ENCODE measurements around the gene NSMF.

NSMF gene

DNA sequence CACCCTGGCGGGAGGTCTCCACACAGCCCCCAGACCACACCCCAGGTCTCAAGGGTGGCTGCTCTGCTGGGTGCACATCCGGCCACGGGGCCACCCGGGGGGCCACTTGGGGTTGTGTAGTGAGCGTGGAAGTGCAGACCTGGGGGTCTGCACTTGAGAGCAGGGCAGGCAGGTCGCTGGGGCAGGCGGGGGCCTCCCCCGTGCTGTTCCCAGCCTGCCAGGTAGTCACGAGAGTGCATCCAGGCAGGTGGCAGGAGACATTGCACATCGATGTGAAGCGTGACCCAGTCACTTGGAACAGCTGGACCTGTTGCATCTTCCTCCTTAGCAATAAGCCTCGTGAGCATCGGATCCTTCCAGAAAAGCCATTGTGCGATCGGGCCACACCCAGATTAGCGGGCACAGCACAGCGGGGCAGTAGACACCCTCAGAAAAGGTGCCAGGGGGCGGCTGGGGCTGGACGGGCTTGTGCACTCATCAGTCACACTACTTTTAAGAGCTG is 13.2 kb downstream of the NSMF start:
- DNase-seq (ENCODE audit: low read depth) = no peak

DNA sequence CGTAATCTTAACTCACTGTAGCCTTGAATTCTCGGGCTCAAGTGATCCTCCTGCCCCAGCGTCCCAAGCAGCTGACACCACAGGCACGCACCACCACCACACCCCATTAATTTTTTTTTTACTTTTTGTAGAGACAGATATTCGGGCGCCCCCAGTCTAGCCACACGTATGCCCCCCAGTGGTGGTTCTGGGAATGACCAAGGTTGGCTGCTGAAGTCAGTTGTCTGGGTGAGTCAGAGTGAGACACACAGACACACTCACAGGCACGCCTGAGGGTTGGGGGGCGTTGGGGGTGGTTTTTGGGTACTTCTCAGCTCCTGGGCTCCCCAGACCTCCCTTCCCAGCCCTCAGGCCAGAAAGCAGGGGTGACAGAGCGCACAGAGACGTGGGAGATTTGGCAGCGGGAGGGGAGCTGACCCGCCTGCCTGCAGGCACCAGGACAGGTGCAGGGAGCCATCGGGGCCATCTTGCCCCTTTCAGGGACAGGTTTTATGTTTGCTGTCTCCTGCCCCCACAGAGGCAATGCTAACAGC is 13.8 kb downstream of the NSMF start:
- peak; percentile 44 for DNase-seq (ENCODE audit: low read depth)

DNA sequence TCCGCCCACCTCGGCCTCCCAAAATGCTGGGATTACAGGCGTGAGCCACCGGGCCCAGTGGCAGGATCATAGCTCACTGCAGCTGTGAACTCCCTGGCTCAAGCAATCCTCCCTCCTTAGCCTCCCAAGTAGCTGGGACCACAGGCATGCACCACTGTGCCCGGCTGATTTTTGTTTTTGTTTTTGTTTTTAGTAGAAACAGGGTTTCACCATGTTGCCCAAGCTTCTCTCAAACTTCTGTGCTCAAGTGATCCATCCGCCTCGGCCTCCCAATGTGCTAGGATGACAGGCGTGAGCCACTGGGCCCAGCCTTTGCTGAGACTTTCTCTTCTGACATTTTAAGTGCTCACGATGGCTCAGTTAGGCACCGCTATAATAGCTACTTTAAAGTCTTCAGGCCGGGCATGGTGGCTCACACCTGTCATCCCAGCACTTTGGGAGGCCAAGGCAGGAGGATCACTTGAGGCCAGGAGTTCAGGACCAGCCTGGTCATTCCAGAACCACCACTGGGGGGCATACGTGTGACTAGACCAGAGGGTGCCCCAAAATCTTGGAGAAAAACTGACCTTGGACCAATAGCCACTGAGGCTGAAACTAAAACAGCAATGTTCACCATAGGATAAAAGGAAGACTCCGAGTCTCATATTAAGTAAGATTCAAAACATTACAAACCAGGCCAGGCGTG is 14.9 kb downstream of the NSMF start:
- DNase-seq (ENCODE audit: low read depth) = no peak

DNA sequence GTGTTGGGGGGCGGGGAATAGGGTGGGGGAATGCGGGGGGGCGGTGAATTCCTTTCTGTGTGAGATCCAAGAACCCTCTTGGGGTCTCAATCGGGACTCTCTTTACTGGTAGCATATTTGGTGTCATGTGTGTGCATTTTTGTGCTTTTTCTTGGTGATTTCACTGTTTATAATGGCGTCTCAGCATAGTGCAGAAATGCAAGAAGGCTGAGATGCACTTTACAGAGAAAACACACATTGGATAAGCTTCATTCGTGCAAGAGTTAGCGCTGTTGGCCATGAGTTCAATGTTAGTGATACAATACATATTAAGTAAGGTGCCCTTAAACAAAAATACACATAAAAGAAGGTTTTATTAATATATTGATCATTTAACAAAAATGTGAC is 17.2 kb downstream of the NSMF start:
- DNase-seq (ENCODE audit: low read depth) = no peak

DNA sequence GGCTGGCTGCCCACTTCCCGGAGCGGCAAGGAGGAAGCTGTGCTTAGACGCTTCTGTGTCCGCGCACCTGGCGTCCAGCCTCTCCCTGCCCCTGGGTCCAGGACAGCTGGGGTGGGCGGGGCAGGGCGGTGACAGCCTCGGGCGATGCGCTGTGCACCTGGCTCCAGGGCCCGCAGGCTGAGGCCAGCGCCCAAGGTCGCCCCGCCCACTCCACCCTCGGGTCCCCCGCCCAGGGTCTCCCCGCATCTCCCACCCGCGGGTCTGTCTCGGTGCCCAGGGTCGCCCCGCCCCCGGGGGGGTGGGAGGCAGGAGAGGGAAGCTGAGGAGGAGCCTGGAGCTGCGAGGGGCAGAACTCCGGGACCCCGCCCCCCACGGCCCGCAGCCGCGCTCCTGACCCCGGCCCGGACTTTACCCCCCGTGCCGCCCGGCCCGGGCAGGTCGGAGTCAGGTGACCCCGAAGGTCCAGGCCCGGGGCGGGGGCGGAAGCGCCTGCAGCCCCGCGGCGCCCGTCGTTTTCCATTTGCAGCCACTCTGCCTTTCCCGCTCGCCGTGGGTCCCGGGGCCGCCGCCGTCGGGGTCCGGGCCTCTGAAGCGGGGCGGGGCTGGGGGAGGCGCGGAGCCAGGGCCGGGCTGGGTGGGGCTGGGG is 17.7 kb downstream of the NSMF start, which contains the start of gene ENTPD8:
Gene ENTPD8, minus strand, starts transcription at position 69 of the 646 bp plus-strand sequence. CDS start 3,072 bp downstream, outside the sequence.
- DNase-seq (ENCODE audit: low read depth) = no peak

DNA sequence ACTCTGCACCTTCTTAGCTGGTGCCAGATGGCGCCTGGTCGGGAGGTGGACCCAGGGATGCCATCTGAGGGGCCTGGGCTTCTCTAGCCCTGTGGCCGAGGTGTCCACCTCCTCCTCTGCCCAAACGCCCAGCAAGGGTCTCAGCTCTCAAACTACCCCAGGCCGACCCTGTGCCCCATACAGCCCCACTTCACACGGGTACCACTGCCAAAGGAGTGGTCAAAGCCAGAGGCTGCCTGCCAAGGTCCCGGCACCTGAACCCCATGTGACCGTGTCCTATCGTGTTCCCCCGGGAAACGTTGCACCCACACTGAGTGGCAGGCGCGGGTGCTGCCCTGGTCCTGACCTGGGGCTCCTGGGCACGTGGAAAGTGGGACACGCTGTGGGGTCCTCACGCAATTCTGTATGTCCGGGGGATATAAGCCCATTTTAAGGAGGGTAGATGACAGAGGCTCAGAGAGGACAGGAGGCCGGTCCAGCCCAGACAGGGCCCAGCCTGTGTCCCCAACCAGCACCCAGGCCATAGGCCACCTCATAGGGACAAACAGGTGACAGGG is 19.9 kb downstream of the NSMF start:
- no peak for DNase-seq (ENCODE audit: low read depth)

DNA sequence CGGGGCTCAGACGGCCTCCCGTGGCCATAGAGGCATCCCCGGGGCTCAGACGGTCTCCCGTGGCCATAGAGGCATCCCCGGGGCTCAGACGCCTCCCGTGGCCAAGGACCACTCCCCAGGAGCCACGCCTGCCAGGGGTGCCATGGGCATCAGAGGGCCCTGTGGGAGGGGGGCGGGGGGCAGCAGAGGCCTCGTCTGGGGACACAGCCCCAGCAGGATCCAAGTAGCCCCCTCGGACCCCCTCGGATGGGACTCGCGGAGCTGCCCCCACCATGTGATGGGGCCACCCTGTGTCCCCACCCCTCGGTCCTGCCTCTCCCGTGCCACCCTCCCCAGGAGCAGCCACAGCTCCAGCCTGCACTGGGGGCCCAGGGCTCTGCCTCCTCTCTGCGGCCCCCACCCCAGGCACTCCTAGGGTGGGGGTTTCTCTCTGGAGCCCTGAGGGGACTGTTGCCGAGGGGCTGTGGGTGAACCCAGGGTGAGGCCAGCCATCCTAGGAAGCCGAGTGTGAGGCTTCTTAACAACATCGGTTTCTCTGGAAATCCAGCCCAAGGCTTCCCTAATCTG is 20.5 kb downstream of the NSMF start:
- no peak for DNase-seq (ENCODE audit: low read depth)

DNA sequence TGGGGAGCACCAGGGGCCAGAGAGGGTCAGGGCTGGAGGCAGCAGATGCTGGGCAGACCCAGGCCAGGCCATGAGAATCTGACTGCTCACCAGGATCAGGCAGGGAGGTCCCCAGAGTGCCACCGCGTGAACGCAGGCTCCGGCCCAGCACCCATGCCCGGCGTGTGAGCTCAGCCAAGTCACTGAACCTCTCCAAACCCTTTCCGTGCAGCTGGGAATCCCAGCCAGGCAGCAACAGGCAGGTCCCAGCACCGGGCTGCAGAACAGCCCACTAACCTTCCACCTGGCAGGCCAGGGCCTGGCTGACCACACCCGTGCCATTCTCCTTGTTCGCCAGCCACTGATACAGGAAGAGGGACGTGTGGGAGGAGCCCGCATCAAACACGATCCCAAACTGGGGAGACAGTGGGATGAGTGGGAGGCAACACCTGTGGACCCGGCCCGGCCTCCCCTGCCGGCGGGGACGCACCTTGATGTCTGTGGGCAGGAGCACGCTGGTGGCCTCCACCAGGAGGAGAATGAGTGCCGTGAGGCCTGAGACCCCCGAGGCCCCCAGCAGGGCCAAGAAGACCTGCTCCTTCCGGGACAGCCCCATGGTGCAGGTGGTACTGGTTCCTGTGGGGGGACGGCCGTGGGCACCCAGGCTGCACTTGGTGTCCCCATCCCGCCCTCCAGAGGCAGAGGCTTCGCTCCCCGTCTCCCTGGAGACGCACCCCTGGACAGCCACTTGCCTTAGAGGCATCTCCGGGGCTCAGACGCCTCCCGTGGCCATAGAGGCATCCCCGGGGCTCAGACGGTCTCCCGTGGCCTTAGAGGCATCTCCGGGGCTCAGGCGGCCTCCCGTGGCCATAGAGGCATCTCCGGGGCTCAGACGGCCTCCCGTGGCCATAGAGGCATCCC is 21.2 kb downstream of the NSMF start:
- DNase-seq (ENCODE audit: low read depth) = no peak

DNA sequence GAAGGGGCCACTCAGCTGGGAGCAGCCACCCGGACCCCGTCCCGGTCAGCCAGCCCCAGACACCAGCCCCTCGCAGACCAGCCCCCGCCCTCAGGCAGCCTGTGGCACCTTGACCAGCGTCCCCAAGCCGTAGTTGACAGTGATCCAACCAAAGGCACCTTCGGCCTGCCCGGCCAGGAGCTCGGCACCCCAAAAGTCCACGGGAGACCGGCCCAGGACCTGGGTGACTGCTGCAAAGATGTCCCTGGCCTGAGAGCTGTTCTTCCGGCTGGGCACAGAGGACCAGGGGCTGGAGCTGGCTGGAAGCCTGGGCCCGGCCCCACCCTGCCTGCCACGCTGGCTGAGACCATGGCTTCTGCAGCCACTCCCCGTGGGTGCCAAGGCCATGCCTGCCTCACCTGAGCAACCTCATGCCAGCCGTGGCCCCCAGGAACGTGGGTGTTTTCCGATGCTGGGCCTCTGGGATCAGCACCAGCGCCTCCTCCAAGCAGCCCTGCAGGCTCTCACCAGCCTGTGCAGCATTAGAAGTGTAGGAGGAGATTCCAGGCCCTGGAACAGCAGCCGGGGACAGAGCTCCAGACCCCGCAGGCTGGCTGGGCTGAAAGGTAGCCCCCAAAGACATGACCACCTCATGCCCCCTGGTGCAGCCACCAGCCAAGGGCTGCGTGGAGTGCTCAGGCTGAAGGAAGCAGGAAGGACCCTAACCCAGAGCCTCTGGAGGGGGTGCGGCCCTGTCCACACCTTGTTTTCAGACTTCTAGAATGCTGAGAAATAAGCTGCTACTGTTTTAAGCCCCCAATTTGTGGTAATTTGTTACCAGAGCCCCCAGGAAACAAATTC is 22.2 kb downstream of the NSMF start:
- no peak for DNase-seq (ENCODE audit: low read depth)

DNA sequence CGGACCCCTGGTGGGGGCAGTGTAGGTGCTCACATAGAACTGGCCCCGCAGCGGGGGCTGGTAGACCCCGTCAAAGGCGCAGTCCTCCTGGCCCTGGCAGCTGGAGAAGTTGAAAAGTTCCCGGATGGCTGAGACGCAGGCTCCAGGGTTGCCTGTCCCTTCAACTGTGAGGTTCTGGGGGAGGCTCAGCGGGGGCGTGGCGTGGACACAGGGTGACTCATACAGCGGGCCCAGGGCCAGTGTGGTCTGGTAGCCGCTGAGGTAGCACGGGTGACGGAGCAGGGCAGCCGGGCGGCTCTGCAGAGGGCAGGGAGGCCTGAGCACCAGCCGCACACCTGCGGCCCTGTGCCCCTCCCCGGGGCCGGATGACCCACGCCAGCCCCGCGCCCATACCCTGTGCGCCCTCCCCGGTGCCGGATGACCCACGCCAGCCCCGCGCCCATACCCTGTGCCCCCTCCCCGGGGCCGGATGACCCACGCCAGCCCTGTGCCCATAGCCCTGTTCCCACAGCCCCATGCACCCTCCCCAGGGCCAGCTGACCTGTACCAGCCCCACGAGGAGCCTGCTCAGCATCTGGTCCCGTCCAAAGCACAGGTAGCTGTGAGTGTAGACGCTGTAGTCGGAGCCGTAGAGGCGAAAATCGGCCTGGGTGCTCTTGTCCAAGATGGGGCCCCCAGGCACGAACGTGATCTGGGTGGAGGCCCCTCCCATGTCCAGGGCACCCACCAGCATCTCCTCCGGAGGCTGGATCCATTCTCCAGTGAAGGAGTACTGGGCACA is 23.0 kb downstream of the NSMF start:
- peak; percentile 71 for DNase-seq (ENCODE audit: low read depth)

DNA sequence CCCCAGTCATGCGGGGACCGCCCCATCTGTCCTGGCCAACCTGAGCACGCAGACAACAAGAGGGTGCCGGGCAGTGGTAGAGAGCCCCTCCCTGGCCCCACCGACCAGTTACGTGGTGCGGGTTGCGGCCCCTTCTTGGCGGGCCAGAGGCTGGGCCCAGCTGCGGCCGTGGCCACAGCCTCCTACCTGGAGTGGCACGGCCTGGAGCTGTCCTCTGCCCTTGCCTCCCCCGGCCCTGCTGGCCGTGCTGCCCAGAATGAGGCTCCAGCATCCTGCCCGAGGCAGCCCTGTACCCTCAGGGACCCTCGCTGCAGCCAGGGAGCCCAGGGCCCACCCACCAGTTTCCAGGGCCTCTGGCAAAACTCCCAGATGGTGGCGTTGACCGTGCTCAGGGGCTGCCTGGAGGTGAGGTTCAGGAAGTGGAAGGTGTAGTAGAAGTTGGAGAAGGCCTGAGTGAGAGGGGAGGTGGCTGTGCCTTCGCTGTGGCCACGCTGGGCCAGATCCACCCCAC is 23.7 kb downstream of the NSMF start:
- DNase-seq (ENCODE audit: low read depth) = no peak

DNA sequence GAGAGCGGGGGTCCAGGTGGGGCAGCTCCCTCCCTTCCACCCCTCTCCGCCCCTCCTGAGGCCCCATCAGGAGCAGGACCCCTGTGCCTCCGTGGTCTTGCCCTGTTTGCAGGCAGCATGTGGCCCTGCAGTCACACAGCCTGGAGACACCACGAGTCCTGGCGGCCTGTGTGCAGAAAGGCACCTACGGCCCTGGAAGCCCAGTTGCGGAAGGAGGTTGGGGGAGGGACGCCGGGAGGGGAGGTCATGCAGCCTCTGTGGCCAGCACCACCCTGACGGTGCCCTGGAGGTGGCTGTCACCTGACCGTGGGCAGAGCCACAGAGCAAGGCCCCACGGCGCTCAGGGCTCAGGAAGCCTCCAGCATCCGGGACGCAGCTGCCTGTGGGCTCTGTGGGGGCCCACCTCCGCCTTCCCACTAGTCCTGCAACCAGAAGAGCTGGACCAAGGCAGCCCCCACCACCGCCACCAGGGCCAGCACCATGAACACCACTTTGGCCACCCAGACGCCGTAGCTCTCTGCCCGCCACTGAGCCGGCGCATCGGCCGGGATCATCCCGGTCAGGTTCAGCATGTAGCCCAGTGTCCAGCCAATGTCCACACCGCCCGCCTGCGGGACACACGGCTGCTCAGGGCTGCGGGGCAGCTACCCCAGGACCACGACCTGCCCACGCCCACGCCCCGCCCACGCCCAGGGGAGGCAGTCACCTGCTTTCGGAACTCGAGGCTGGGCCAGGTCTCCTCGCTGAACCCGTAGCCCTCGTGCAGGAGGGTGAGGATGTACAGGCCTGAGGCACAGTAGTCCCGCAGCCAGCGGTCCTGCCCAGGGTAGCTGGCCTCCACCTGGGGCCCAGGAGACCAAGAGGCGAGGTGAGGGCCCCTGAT is 24.4 kb downstream of the NSMF start:
- no peak for DNase-seq (ENCODE audit: low read depth)

DNA sequence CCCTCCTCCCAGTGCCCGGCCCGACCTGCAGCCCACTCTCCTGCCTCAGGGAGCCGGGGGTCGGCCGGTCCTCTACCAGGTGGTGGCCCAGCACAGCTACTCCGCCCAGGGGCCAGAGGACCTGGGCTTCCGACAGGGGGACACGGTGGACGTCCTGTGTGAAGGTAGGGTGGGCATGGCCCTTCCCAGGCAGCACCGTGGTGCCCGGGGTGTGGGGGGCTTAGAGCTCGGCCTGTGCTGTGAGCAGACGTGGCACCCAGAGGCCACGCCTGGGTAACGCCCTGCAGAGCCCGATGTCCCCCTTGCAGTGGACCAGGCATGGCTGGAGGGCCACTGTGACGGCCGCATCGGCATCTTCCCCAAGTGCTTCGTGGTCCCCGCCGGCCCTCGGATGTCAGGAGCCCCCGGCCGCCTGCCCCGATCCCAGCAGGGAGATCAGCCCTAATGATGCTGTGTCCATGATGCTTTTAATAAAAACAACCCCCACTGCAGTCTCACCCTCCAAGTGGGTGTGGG is 25.2 kb downstream of the NSMF start:
- DNase-seq (ENCODE audit: low read depth) = no peak

DNA sequence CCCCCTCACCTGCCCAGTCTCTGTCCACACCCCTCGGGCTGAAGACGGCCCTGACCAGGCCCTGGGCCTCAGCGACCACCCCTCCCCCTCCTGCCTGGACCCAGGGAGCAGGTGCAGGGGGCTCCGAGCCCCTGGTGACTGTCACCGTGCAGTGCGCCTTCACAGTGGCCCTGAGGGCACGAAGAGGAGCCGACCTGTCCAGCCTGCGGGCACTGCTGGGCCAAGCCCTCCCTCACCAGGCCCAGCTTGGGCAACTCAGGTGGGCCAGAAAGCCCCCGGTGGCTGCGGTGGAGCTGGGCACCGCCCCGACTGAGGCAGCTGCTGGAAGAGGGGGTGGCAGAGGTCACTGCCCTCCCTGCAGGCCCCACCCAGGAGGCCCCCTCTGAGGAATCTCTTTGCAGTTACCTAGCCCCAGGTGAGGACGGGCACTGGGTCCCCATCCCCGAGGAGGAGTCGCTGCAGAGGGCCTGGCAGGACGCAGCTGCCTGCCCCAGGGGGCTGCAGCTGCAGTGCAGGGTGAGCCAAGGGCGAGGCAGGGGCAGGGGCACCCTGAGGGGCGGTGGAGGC is 25.7 kb downstream of the NSMF start:
- DNase-seq (ENCODE audit: low read depth) = no peak

DNA sequence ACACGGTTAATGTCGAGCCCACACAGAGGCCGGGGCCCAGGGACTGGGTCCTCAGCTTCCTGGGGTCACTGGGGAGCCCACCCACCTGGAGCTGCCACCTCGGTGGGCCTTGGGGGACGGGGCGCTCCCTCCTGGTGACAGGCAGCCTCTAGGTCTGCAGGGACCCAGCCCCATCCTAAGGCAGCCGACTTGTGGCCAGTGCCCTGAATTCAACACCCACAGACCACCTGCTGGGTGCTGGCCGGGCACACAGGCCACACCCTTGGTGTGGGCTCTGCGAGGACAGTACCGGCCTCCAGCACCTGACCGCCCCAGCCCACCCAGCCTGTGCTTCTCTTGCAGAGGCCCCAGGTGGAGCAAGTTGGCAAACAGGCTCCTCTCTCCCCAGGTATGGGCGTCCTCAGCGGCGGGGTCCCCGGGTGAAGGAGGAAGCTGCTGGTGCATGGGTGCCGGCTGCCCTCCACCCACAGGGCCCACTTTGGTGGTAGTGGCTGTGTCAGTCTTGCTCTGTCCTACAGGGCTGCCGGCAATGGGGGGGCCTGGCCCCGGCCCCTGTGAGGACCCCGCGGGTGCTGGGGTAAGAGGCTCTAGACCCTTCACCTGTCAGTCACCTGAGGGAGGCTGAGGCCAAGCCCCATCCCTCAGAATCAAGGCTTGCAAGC is 26.3 kb downstream of the NSMF start:
- no peak for DNase-seq (ENCODE audit: low read depth)

DNA sequence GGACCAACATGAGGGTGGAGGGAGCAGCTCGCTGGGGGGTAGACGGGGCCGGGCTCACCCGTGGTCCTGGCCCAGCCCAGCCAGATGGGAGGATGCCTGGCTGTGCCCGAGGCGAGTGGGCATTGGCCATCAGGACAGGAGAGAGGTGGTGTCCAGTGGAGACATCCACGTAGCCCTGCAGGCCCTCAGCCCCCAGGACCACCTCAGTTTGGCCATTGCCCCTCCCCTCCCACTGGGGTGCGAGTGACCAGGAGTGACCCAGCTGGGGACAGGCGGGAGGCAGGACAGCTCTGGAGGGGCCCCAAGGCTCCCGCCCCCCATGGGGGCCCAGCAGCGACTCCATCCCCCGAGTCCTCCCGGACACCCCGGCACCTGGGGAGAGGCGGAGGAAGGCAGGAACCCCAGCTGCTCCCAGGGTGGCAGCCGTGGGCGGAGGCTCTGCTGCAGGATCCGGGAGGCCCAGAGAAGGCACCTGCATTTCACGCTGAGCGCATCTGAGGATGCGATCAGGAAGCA is 27.7 kb downstream of the NSMF start:
- DNase-seq (ENCODE audit: low read depth) = no peak

DNA sequence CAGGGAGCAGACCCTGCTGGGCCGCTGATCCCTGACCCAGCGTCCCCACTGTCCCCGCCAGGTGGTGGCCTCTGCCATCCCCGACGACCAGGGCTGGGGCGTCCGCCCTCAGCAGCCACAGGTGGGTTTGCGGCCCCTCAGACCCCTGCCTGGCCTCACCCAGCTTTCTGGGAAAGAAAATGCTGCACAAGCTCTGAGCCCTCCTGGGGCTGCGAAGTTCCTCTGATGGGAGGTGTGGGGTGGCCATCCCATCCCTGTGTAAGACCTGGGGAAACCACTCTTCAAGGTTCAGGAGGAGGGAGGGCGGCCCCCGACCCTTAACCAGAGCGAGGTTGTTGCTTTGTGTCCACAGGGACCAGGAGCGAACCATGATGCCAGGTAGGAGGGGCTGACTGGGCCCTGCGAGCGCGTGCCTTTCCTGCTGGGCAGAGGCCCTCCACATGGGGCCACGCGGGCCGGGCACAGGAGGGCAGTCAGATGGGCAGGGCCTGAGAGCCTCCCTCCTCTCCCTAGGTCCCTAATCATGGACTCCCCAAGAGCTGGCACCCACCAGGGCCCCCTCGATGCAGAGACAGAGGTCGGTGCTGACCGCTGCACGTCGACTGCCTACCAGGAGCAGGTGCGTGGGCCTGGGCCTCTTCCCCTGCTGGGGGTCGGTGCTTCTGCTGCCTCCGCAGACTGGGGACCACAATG is 28.3 kb downstream of the NSMF start:
- no peak for DNase-seq (ENCODE audit: low read depth)
